NCI-H345 (cell line): ENCODE results near the gene RFX4.

Experiments
- DNase-seq: peaks from one replicate; lab custom pipeline; 2025; lab: John Stamatoyannopoulos, UW

The RFX4 gene

GRCh38 chr12:106732890-106733289 is 150.1 kb downstream of the RFX4 start:
- no peak for DNase-seq

DNA sequence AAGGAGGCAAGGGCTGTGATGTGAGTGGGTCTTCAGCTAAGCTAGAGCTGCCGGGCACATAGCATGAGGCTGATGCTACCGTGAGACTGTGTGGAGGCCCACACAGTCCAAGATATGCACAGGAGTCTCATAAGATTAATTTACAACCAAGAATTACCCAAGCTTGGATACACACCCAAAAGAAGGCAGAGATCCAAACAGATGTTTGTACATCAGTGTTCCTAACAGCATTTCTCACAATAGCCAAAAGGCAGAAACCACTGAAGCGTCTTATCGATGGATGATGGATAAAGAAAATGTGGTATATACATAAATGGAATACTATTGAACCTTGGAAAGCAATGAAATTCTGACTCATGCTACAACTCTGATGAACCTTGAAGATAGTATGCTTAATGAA is 150.9 kb downstream of the RFX4 start:
- DNase-seq: no peak

DNA sequence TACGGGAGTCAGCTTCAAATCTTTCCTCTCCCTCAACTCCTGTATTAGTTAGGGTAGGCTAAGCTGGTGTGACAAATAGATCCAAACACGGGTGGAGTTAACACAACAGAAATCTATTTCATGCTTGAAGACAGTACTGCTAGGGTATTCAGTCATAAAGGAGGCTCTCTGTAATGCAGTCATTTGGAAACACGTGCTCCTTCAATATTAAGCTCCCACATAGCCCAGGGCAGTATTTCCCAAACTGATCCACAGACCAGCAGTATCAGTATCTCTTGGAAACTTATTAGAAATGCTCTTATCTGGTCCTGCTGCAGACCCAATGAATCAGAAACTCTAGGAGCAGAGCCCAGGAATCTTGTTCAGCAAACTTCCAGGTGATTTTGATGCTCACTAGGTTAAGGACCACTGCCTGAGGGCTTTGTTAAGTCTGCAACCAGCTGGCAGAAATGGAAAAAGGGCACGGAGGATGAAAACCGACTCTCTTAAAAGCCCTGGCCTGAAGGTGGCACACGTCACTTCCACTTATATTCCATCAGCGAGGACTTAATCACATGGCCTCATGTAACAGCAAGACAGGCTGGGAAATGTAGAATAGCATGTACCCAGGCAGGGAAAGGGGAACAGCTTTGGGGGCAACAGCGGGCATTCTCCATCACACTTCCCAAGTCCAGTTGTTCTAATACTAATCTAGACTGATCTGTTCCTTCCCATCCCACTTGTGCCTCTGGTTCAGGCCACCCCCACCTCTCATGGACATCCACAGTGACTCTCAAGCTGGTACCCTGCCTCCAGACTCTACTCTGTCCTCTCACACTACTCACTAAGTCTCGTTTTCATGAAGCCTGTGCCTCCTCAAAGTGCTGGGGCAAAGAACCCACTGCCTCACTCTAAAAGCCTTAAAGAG is 153.5 kb downstream of the RFX4 start:
- peak; percentile 2 for DNase-seq

DNA sequence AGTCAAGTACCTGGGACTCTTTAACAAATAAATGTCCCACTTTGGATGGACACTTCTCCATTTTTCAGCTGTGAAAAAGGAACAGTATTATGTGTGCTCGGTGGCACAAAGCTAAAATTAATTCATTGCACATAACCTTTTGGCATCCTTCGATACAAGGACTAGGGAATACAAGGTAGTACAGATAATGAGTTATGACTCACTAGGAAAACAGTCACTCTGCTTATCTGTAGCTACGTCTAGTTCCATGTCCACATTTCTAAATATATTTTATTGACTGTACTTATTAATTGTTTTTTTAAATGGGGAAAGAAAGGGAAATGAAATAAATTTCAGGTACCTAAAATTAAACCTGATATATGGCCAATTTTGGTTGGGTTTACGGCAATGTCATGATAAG is 156.5 kb downstream of the RFX4 start:
- no peak for DNase-seq

DNA sequence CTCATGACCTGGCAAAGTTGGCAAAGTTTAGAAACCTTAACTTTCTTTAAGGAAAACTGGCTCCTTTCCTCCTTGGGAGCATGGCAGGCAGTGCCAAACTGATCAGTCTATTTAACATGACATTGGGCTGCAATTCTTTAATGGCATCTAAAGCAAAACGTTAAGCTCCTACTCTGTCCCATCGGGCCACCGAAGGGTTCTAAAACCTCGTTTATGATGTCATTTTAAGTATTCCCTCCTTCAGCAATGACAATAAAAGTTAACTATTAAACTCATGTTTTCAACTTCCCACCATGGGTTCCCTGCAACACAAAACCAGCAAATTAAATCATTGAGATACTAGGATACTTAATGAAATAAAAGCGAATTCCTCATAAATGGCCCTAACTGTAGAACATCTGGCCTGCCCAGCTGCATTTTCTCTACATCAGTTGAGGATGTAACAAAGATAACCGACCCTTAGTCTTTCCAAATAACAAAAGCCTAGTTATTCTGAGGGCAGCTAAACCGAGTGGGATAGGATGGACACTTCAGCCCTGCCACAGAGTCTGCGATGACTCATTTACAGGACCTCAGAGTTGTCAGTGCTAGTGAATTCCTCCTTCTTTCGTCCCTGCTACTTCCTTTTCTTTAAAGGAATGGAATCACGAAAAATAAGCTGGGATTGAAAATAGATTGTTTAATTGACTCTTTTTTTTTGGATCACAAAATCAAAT is 157.2 kb downstream of the RFX4 start:
- no peak for DNase-seq

- no peak for DNase-seq
These were observed 158.0 kb downstream of the RFX4 start for GRCh38 chr12:106740818-106741217.

DNA sequence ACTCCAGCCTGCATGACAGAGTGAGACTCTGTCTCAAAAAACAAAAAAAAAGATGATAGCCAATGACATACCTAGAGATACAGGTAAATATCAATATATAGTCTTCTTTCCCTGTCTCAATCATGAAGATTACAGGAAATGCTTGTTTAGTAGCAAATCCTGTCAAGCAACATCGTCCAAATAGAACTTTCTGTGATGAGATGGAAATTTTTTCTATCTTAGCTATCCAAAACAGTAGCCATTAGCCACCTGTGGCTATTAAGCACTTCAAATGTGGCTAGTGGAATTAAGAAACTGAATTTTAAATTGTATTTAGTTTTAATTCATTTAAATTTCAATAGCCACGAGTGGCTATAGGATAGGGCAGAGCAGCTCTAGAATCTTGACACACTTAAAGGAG is 158.4 kb downstream of the RFX4 start:
- no peak for DNase-seq

- no peak for DNase-seq
These were observed 160.6 kb downstream of the RFX4 start for GRCh38 chr12:106743270-106743988.

GRCh38 chr12:106744600-106744999 is 161.8 kb downstream of the RFX4 start:
- DNase-seq: no peak

DNA sequence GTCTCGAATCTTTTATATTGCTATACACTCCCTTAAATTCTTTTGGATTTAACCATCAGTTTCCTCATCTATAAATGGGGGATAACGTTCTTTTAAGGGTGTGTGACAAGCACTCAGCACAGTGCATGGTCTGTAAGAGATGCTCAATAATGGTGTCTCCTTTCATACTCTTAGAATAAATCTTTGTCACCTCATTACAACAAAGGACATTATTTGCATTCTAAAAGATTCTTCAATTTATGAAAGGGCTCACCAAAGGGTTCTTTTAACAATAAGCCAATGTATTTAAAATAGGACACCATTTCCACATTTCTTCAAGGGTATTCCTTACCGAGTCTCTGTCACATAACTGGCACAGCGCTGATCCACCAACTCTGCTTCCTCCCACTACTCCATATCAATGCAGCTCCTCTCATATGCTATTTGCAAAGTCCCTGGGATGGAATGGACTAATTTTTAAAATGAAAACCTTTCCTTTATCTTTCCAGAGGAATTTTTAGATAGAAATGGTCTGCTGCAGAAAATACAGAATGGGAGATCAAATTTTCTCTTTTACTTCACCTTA is 162.5 kb downstream of the RFX4 start:
- no peak for DNase-seq

GRCh38 chr12:106747973-106748436 is 165.2 kb downstream of the RFX4 start:
- no peak for DNase-seq

DNA sequence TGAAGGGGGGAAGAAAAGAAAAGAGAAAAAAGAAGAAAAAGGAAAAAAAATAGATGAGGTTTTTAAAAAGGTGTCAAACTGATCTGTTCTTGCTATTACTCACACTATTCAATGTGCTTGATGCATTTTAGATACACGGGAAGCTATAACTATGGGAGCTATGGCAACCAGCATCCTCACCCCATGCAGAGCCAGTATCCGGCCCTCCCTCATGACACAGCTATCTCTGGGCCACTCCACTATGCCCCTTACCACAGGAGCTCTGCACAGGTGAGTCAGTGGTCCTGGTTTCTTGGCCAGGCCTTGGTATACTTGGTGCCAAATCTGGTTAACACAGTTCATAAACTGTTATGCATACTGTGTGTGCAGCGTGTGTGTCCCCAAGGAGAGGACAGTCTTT is 167.7 kb downstream of the RFX4 start:
- DNase-seq: no peak

DNA sequence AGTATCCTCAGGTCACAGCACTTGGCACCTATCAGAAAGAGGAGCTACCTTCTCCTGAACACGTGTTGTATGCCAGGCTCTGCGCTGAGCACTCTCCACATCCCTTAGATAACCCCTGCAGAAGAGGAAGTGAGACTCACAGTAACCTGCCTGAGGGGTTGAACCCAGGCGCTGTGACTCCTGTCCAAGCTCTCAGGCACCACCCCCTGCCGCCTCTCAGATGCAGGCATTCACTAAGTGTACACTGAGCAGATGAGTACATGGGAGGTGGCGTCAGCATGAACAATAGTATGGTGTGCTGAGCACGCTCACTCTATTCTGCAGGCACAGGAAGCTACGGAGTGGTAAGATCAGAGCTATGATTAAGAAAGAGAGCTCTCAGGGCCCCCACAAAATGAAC is 170.7 kb downstream of the RFX4 start:
- peak; percentile 44 for DNase-seq

- no peak for DNase-seq
These were observed 171.5 kb downstream of the RFX4 start for GRCh38 chr12:106754331-106754730.

- DNase-seq: no peak
These were observed 175.0 kb downstream of the RFX4 start for GRCh38 chr12:106757623-106758348.

GRCh38 chr12:106758349-106759110 is 175.7 kb downstream of the RFX4 start:
- no peak for DNase-seq

GRCh38 chr12:106759526-106760183 is 176.9 kb downstream of the RFX4 start:
- no peak for DNase-seq

GRCh38 chr12:106760184-106760531 is 177.4 kb downstream of the RFX4 start:
- no peak for DNase-seq

DNA sequence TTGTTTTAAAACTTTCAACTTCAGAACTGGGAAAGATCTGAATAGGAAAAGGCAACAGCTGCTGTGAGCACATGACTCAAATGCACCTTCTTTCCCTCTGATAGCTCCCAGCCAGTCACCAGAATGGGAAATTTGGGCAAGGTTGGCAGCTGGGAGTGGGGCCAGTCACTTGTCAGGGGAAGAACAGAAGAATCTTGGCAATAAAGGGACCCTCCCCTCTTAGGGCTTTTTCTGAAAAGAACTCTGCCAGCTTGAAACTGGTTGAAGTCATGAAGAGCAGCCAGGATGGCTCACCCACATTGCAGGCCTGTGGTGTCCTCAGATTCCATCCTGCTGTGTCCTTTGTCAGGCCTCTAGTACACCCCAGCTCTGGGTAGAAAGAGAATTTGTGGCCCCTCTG is 181.4 kb downstream of the RFX4 start:
- DNase-seq: no peak

DNA sequence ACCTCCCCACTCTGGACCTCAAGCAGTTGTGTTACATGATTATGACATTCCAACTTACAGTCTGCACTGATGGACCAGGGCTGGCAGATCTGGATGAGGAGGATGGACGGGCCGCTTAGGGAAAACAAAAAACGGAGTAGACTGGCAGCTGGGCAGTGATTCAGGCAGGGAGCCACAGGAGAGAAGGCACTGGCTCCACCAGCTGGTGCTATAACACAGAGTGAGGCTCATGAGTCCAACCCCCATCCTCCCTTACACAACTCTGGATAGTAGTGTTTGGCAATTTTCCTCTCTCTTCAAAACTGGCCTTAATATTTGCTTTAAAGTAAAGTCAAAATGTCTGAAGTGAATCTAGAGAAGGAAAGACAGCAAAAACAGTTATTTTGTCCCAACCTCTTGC is 181.9 kb downstream of the RFX4 start:
- no peak for DNase-seq
